Measurements from ENCODE around the gene KCNK1. TPM values are rescaled to one million over a fixed set of nuclear protein-coding genes. Genes with fewer than 3 reads are reported as not detected.

KCNK1 gene
- total and polyA plus RNA-seq, 2 of the 8 experiments (the other 6 are each of a cell fraction or from before 2014, with no cell fraction given): 11.9 to 16.5 TPM

DNA sequence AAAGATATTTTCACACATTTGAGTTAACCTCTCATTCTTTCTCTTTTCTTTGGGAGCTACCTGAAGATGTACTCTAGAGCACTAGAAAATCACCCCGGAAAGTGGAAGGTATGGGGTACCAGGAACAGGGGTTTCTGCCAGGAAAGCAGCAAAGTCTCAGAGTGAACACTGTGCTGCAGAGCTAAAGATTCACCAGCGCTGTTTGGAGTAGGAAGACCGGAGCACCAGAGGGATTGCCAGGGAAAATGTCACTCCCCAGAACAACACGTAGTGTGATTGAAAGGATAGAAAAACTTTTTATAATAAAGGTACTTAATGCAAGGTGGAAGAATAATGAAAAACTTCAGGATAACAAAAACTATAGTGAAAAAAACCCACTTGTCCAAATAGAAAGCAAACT lies 26.7 kb upstream of the KCNK1 start (continued):
- TF ChIP-seq KDM4A (IDR thresholded peaks at IDR 0.05; ENCODE audit: low read depth, low read length, severe bottlenecking) (no peak), SAP30 (IDR thresholded peaks at IDR 0.05; ENCODE audit: insufficient read depth, insufficient replicate concordance, low read length) (no peak), RNF2 (IDR thresholded peaks at IDR 0.05; ENCODE audit: borderline replicate concordance, low read depth, low read length, missing control alignments, poor library complexity, severe bottlenecking) (no peak), POU5F1 (IDR thresholded peaks at IDR 0.05; ENCODE audit: low read depth, low read length) (no peak), HDAC2 (IDR thresholded peaks at IDR 0.05; ENCODE audit: borderline replicate concordance in 1 of 2, low read depth in 2 of 2, low read length in 2 of 2) (no peak), NANOG (IDR thresholded peaks at IDR 0.05; ENCODE audit: insufficient read depth, low read depth, low read length, poor library complexity, severe bottlenecking) (no peak), RFX5 (IDR thresholded peaks at IDR 0.05; ENCODE audit: borderline replicate concordance, low read depth, low read length) (no peak)

Measured in H1 (cell line).